ENCODE data around the gene MMAA.
"Not testable (repeated sequence)": the region's sequence is repeated elsewhere in the genome, so short reads cannot be mapped to it uniquely, and the experiment has no call there.

The MMAA gene

GRCh38 chr4:145635117-145635516 lies 15.9 kb downstream of the MMAA start:
- no peak for FAIRE-seq
- no peak for DNase-seq (ENCODE audit: low spot score)

GRCh38 chr4:145635630-145636029 lies 16.4 kb downstream of the MMAA start:
- FAIRE-seq (no peak), DNase-seq (ENCODE audit: low spot score) (no peak)

GRCh38 chr4:145639186-145639698 lies 20.1 kb downstream of the MMAA start:
- DNase-seq (ENCODE audit: low spot score) (no peak), FAIRE-seq (no peak)

GRCh38 chr4:145640236-145640635 lies 21.1 kb downstream of the MMAA start:
- not testable (repeated sequence) for FAIRE-seq; DNase-seq (ENCODE audit: low spot score)

- DNase-seq (ENCODE audit: low spot score) (no peak), FAIRE-seq (no peak)
Measured at GRCh38 chr4:145643295-145643694, 24.1 kb downstream of the MMAA start.

- DNase-seq (ENCODE audit: low spot score), result no peak
- FAIRE-seq, result no peak
Measured at GRCh38 chr4:145644699-145645098, 25.5 kb downstream of the MMAA start.

GRCh38 chr4:145656156-145656555 lies 37.0 kb downstream of the MMAA start:
- DNase-seq (ENCODE audit: low spot score), result no peak
- no peak for FAIRE-seq

- DNase-seq (ENCODE audit: low spot score) (no peak), FAIRE-seq (no peak)
Measured at GRCh38 chr4:145660064-145660463, 40.9 kb downstream of the MMAA start.

- no peak for FAIRE-seq
Measured at GRCh38 chr4:145663194-145663593, 44.0 kb downstream of the MMAA start.

GRCh38 chr4:145665773-145666172 lies 46.6 kb downstream of the MMAA start:
- FAIRE-seq, result no peak
- DNase-seq (ENCODE audit: low spot score), result no peak

More at GRCh38 chr4:145663194-145663593, 44.0 kb downstream of the MMAA start:
- DNase-seq (ENCODE audit: low spot score), result no peak

GRCh38 chr4:145670422-145670821 lies 51.2 kb downstream of the MMAA start:
- FAIRE-seq, result no peak
- no peak for DNase-seq (ENCODE audit: low spot score)

GRCh38 chr4:145679520-145679919 lies 60.3 kb downstream of the MMAA start:
- peak; percentile 84 for DNase-seq (ENCODE audit: low spot score)
- peak; percentile 89 for FAIRE-seq

GRCh38 chr4:145679991-145680455 lies 60.8 kb downstream of the MMAA start, which contains the start of gene C4orf51:
TSS of gene C4orf51 (plus strand) at chr4:145680146. CDS start at chr4:145680204, 58 bp downstream.
- FAIRE-seq (peak; percentile 7), DNase-seq (ENCODE audit: low spot score) (peak; percentile 44)

- DNase-seq (ENCODE audit: low spot score), result no peak
- FAIRE-seq, result no peak
Measured at GRCh38 chr4:145680902-145681301, 61.7 kb downstream of the MMAA start.

- DNase-seq (ENCODE audit: low spot score) (no peak), FAIRE-seq (no peak)
Measured at GRCh38 chr4:145681518-145681917, 62.3 kb downstream of the MMAA start.

- FAIRE-seq, result no peak
- DNase-seq (ENCODE audit: low spot score), result no peak
Measured at GRCh38 chr4:145681956-145682355, 62.8 kb downstream of the MMAA start.

- FAIRE-seq (no peak), DNase-seq (ENCODE audit: low spot score) (no peak)
Measured at GRCh38 chr4:145686991-145687390, 67.8 kb downstream of the MMAA start.

GRCh38 chr4:145690610-145691009 lies 71.4 kb downstream of the MMAA start:
- no peak for FAIRE-seq
- DNase-seq (ENCODE audit: low spot score), result no peak

- not testable (repeated sequence) for FAIRE-seq; DNase-seq (ENCODE audit: low spot score)
Measured at GRCh38 chr4:145691416-145691815, 72.2 kb downstream of the MMAA start.

- DNase-seq (ENCODE audit: low spot score), result no peak
- no peak for FAIRE-seq
Measured at GRCh38 chr4:145694929-145695328, 75.7 kb downstream of the MMAA start.

- FAIRE-seq, result no peak
- DNase-seq (ENCODE audit: low spot score), result no peak
Measured at GRCh38 chr4:145697332-145697731, 78.1 kb downstream of the MMAA start.

- DNase-seq (ENCODE audit: low spot score) (no peak), FAIRE-seq (no peak)
Measured at GRCh38 chr4:145698507-145698906, 79.3 kb downstream of the MMAA start.

- DNase-seq (ENCODE audit: low spot score) (no peak), FAIRE-seq (no peak)
Measured at GRCh38 chr4:145703850-145704497, 84.8 kb downstream of the MMAA start.

All from RCC 7860 (cell line).